ENCODE measurements around the gene HELZ.
"Not testable (repeated sequence)": the region's sequence is repeated elsewhere in the genome, so short reads cannot be mapped to it uniquely, and the experiment has no call there.

Gene HELZ

DNA sequence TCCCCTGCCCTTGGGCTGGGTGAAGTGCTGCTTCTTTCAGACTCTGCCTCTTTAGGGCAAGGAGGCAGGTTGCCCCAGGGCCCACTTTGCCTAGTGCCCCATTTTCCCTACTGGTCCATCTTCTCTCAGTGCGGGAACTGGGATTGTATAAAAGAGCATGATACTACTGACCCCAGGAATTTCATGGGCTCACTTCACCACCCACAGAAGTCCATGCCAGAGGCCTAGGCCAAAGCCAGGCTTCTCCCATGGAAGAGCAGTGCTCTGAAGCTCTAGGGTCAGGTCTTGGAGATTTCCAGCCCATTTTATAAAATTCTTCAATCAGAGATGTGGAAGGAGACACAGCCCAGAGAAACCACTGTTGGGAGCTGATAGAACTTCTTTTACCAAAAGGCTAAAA, 194.9 kb downstream of the HELZ start:
- DNase-seq (ENCODE audit: low read depth) = no peak

DNA sequence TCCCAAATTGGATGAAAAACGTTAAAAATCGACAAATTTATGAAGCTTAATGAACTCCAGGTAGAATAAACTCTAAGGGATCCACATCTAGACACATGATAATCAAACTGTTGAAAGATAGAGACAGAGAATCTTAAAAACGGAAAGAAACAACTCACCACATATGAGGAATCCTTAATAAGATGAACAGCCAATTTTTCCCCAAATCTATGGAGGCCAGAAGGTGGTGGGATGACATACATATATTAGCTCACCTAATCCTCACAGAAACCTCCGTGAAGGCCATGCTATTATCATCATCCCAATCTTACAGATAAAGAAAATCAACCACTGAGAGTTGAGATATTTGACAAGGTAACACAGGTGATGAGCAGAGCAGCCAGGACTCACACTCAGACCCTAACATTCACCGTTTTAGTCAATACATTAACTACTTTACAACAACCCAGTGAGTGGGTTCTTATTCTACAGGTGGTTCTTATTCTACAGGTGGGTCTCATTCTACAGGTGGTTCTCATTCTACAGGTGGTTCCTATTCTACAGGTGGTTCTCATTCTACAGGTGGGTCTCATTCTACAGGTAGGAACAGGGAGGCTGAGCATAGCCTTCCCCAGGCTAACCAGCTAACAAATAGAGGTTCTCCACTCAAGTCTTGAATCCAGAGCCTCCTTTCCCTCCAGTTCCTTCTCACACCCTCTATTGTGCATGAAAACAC, 195.8 kb downstream of the HELZ start:
- DNase-seq (ENCODE audit: low read depth) = peak; percentile 9

DNA sequence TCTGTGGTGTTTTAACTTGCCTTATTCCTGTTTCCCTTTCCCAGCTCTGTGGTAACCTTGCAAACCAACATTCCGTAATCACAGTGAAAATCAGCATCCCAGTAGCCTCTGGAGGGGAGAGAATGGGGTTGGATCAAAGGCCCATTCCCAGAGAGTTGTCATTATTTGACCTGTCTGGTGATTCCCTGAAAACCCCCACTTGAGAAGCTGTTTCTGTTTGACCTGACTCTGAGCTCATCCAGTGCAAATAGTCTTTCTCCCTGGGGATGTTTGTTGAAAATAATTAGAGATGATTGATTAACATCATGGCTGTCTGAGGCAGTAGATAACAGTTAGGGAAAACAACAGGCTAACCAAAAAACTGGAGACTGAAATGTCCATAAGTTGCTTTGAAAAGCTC, 197.6 kb downstream of the HELZ start:
- DNase-seq (ENCODE audit: low read depth) = no peak

DNA sequence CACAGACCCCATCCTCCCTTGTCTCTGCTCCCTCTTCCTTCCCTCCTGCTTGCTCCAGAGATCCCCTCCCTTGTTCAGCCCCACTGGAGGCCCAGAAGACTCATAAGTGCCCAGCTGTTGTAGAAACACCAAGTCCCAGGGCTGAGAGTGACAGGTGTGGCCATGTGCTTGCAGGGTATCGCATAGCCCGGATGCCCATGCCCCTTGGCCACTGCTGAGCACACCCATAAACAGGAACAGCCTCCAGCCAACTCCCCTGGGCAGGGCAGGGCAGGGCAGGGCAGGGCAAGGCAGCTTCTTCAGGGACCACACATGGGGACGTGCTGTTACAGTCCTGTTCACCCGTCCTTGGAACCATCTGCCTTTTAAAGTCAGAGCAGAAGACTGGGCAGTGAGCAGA, 198.6 kb downstream of the HELZ start:
- DNase-seq (ENCODE audit: low read depth) = no peak

DNA sequence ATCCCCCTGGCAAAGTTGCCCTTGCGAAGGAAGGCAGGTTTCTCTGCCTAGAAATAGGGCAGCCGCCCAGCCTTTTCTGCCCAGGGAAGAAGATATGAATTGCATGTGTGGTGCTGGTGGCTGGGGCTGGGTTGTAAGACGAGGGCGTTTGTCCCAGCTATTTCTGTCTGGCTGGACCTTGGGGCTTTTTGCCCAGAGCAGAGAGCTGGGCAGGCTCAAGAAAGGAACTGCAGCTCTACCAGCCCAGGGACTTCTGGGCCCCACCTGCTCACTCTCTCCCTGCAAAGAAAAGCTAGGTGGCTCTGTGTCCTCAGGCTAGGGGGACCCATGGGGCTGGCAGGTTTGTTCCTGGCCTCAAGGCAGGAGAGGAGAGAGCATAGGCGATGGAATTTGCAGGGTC, 200.1 kb downstream of the HELZ start:
- DNase-seq (ENCODE audit: low read depth) = no peak

DNA sequence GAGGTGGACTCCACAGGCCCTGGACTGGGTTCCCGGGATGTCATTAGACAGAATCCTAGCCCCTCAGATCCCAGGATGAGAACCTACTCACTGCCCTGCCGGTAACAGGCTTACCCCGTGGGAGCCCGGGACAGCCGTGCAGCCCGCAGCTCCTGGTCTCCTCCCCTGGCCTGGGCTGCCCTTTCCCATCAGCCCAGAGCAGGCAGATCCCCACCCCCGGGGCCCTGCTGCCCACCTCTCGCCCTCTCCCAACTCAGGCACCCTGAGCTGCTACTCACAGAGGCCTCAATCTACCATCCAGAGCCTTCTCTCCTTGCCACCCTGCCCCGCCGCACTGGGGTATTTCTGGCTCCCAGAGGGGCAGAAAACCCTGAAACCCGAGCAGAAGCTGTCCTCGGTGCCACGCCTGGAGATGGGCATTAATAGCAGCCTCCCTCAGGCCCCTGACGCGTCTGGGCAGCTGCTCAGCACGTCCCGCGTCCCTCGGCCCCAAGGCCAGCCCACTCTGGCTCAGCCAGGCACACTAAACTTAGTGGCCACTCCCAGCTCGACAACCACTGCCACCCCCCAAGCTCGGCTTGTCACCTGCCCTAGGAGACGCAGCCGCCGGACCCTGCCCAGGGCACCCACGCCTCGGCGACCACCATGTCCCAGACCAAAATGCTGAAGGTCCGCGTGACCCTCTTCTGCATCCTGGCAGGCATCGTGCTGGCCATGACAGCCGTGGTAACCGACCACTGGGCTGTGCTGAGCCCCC, 200.8 kb downstream of the HELZ start, which contains the start of gene CACNG1:
Gene CACNG1 (plus strand): TSS at position 539 of the 757 bp plus-strand sequence. CDS start 107 bp downstream, at position 646.
- DNase-seq (ENCODE audit: low read depth) = no peak

DNA sequence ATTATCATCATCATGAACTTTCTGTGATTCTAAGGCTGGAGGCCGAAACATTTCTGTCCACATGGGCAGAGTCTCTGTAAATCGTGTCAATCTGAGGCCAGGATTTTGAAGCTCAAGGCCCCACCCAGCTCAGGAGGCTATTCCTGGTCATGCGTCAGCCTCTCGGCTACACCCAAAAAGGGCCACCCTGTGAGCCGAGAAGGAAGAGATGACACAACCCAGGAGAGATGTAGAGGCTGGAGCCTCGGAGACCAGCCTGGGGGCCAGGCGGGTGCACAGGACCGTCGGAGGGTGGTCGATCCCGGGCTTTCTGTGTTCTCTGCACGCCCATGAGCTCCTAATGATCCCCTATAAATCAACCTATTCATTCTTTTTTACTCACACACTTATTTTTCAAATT, 201.7 kb downstream of the HELZ start:
- no peak for DNase-seq (ENCODE audit: low read depth)

DNA sequence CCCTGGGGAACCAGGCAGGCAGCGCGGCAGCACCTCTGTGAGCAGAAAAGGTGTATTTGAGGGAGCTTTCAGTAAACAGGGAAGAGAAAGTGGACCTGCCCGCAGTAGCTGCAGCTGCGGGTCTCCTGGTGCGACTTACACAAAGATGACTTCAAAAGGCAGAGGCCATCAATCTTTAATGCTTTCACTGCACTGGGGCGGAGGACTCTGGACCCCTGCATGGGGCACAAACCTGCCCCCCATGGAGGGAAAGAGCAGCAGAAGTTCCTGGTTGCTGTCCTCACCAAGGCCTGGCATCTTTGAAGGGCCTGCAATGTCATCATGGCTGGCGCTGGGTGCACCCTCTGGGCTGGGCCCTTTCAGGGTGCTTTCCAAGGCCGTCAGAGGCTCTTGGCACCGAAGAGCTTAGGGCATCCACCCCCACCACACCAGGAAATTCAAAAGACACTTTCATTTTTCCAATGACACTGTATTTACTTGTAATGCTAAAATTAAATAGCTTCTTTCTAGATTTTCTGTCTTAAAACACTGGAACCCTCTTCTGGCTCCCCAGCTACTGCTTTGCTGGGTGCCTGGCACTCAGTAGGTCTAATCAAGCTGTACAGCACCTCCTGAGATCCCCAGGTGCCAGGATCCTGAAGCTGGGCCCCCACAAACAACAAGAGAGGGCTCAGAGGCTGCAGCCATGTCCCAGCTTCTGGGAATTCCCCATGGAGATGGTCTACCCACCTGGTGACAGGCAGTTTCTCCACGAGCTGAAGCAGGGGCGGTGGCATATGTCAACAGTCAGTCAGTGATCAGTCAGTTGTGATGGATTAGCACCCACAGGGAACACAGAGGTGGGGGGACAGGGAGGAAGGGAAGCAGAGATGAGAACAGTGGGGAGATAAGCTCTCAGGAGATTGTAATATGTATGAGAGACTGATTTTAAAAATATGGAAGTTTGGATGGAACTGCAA, 202.8 kb downstream of the HELZ start:
- DNase-seq (ENCODE audit: low read depth) = no peak

DNA sequence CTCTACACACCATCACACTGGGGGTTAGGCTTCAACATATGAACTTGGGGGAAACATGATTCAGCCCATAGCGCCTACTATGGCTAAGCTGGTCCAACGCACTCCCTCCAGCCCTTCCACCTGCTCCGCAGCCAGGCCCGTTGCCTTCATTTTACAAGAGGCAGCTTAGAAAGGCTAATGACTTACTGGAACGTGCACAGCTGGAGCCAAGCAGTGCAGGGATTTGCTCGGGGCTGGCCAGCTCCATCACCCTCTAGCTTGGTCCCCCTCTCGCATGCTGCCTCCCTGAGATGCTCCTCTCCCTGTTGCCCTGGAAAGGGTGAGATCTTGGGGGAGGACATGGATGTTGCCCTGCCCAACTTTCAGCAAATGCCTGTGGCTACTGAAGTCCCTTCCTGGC, 203.5 kb downstream of the HELZ start:
- DNase-seq (ENCODE audit: low read depth) = no peak

DNA sequence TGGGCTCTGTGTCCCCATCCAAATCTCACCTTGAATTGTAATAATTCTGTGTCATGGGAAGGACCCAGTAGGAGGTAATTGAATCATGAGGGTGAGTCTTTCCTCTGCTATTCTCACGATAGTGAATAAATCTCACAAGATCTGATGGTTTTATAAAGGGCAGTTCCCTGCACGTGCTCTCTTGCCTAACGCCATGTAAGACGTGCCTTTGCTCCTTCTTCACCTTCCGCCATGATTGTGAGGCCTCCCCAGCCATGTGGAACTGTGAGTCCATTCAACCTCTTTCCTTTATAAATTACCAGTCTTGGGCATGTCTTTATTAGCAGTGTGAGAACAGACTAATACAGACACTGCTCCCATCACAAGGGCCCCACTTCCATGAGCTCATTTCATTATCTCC, 203.9 kb downstream of the HELZ start:
- not testable (repeated sequence) for DNase-seq (ENCODE audit: low read depth)

DNA sequence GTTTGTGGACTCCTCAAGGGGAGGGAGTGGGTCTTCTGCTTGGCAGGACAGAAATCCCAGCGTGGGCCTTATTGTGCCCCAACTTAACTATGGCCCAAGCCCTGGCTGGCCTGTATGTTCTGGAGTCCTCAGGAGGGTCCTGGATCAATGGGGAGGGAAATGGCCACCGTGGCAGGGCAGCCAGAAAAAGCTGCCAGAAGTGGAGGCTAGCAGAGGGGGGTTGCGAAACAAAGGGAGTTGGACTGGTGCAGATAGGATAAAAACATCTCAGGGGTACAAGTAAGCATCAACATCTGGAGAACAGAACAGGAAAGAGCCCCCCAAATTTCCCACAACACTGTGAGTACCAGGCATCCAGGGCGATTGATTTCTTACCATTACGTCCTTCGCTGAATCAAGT, 204.3 kb downstream of the HELZ start:
- no peak for DNase-seq (ENCODE audit: low read depth)

DNA sequence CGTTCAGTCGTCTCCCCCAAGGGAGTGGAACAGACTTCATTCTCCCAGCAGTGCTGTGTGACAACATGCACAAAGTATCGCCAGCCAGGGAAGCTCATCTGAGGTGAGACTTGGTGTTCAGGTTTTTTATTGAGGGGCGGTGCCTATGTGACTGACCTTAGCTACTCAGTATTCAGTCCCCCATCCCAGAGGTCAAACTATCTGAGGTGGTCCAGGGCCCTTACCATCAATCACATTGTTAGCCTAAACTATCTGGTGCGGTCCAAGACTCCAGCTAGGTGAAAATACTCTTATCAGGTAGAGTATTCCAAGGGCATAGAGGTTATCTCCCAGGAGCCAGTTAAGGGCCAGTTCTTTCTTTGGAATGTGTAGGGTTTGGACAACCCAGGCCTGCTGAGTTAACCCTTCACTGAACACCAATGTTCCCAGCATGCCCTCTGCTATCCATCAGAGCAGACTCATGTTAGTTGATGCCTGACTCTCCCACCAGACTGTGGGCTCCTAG, 206.1 kb downstream of the HELZ start:
- no peak for DNase-seq (ENCODE audit: low read depth)

DNA sequence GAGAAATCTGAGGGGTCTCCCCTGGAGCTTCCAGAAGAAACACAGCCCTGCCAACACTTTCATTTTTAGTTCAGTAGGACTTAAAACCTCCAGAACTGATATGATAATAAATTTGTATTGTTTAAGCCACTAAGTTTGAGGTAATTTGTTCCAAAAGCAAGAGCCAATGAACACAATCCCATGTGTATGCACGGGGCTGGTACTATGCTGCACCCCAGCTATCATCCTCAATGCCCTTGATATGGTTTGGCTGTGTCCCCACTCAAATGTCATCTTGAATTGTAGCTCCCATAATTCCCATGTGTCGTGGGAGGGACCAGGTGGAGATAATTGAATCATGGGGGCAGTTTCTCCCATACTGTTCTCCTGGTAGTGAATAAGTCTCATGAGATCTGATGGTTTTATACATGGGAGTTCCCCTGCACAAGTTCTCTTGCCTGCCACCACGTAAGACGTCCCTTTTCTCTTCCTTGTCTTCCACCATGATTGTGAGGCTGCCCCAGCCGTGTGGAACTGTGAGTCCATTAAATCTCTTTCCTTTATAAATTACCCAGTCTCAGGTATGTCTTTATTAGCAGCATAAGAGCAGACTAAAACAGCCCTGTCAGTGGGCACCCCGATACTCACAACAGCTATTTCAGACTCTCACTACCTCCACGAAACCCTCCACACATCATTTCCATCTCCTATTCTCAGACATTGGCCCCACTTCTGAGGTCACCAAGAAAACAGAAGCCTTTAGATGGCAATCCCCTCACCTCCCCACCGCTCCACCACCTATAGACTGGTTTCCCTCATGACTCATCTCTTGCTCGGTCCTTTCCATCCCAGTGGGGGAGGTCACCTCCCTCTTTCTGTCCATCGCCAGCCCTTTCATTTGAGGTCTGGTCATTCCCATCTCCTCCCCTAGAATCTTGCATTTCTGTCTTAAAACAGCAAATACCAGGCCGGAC, 209.6 kb downstream of the HELZ start:
- DNase-seq (ENCODE audit: low read depth) = no peak

DNA sequence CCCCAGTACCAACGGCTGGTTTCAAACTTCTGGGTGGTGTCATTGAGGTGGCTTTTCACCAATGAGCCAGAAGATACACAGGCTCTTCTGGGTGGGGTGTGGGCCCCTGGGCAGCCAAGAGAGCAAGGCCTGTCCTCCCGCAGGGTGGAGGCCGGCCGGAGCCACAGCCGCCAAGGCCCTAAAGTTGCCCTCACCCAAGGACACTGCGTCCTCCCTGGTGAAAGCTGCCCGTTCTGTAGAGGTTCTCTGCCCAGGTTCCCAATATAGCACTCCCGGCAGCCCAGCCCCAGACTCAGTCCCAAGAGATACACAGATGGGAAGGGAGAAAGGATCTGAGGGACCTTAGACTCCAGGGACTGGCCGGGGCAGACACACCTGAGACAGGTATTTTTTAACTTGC, 211.4 kb downstream of the HELZ start:
- no peak for DNase-seq (ENCODE audit: low read depth)

DNA sequence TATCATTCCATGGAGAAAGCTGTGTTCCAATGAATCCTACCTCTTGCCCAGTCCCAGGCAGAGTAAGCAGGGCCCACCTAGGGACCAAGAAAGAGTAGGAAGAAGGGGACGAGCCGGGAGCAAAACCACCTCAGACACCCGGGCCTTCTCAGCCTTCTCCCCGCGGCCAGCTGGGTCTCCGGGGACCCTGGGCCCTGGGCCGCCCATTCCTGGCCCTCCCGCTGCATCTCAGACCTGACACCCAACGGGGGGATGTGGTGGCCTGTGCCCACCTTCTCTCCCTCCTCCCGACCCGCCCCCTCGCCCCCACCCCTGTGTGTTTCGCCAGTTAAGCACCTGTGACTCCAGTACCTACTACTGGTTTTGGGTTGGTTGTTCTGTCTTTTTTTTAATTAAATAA, 212.0 kb downstream of the HELZ start:
- DNase-seq (ENCODE audit: low read depth) = no peak

DNA sequence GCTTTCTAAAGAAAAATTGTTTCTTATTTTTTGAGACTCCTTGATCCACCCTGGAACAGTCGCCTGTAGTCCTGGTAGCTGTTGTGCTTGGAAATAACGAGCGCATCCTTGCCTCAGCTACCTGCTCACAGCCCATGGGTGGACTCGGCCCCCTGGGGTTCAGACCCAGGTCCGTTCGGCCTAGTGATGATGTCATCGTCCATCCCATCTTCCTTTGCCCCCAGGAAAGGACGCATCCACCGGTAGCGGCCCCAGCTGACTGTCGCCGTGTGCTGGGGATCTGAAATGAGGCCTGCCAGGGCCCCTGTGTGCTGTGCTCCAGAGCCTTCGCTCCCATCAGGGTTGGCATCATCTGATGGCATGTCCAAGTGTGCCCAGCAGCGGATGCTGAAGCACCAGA, 212.6 kb downstream of the HELZ start:
- no peak for DNase-seq (ENCODE audit: low read depth)

DNA sequence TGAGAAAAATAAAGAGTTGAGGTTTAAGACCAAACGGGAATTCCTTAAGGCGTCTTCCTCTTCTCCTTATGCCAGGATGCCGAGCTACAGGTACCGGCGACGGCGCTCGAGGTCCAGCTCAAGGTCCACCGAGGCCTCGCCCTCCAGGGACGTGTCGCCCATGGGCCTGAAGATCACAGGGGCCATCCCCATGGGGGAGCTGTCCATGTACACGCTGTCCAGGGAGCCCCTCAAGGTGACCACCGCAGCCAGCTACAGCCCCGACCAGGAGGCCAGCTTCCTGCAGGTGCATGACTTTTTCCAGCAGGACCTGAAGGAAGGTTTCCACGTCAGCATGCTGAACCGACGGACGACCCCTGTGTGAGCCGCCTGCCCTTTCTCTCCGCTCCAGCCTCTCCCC, 214.4 kb downstream of the HELZ start:
- DNase-seq (ENCODE audit: low read depth) = no peak

DNA sequence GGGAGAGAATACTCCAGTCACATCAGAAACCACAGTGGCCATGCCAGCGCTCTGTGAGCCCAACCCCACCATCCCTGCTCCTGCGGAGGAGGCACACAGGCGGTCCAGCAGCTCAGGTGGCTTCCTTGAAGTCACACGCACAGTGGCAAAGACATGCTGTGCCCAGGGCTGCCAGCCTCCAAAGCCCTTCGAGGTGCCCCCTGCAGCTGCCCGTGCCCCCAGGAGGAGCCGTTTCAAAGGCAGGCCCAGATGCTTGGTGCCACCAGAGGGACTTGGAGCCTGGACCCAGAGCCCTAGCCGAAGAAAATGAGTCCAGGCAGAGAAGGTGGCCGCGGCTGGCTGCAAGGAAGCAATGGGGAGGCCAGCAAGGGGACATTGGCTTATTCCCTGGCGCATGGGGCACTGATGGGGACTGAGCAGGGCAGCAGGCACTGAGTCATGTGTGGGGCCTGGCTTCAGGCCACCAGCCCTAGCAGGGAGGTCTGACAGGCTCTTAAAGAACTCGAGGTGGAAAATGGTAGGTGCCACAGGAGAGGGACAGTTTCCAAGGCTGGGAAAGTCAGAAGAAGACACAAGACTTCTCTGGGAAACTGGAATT, 217.9 kb downstream of the HELZ start:
- DNase-seq (ENCODE audit: low read depth) = no peak

DNA sequence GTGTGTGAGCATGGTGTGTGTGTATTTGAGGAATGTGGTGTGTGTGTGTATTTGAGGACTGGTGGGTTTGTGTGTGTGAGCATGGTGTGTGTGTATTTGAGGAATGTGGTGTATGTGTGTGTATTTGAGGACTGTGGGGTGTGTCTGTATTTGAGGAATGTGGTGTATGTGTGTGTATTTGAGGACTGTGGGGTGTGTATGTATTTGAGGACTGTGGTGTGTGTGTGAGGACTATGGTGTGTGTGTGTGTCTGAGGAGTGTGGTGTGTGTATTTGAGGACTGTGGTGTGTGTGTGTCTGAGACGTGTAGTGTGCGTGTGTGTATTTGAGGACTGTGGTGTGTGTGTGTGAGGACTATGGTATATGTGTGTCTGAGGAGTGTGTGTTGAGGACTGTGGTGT, 218.7 kb downstream of the HELZ start:
- DNase-seq (ENCODE audit: low read depth) = no peak

DNA sequence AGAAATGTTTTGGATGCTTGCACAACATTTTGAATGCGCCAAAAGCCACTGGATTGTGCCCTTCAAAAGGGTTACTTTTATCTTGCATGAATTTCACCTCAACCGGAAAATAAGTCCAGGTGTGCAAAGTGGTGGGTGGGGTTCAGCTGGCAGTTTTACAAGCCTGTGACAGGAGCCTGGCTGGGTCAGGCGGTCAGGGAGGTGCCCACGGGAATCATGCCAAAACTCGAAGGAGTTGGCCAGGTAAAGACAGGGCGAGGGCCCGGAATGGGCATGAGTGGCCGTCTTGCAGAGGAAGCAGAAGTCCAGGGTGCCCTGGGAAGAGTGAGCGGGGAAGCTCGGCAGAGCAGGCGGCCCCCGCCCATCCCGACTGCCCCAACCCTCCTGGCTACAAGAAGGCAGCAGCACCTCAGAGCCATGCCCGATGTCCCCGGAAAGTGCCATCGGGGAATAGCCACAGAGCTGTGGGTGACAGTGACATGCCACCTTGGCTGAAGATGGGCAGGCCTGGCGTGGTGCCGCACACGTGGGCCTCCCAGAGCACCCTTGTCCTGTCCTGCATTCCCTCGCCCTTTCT, 219.7 kb downstream of the HELZ start:
- no peak for DNase-seq (ENCODE audit: low read depth)

Data from amniotic epithelial cell (primary cell).